Stimulated activated CD8-positive, alpha-beta memory T cell treated with anti-CD3 and anti-CD28 coated beads, Interleukin-12 subunit alpha, Interleukin-12 subunit beta, amount 100 ng/mL, for 24 hours (primary cell): ENCODE data around the gene DAAM2.

ENCODE experiments used
- DNase-seq: peaks from one replicate; pipeline ENCODE4 v3.0.0-alpha.2; 2020; ENCODE audit errors: extremely low read depth

Gene DAAM2

GRCh38 chr6:39787322-39787721 lies 4.9 kb upstream of the DAAM2 start:
- DNase-seq, result no peak

- DNase-seq, result no peak
These were observed 1.4 kb upstream of the DAAM2 start for GRCh38 chr6:39790772-39791171.

GRCh38 chr6:39791311-39791710 lies 865 bp upstream of the DAAM2 start:
- no peak for DNase-seq

- DNase-seq, result no peak
These were observed 619 bp downstream of the DAAM2 start for GRCh38 chr6:39792540-39793450.

- no peak for DNase-seq
These were observed 1.3 kb downstream of the DAAM2 start for GRCh38 chr6:39793516-39793915.

- DNase-seq, result no peak
These were observed 2.1 kb downstream of the DAAM2 start for GRCh38 chr6:39794231-39794630.

- DNase-seq, result no peak
These were observed 5.6 kb downstream of the DAAM2 start for GRCh38 chr6:39797751-39798150.

- DNase-seq, result no peak
These were observed 8.2 kb downstream of the DAAM2 start for GRCh38 chr6:39800034-39801032.

- DNase-seq, result no peak
These were observed 9.5 kb downstream of the DAAM2 start for GRCh38 chr6:39801456-39802251.

- no peak for DNase-seq
These were observed 11.7 kb downstream of the DAAM2 start for GRCh38 chr6:39803872-39804271.

GRCh38 chr6:39804466-39805065 lies 12.4 kb downstream of the DAAM2 start:
- no peak for DNase-seq

GRCh38 chr6:39806278-39806677 lies 14.1 kb downstream of the DAAM2 start:
- no peak for DNase-seq

GRCh38 chr6:39808346-39808745 lies 16.2 kb downstream of the DAAM2 start:
- DNase-seq, result no peak

- no peak for DNase-seq
These were observed 16.8 kb downstream of the DAAM2 start for GRCh38 chr6:39808964-39809363.

- DNase-seq, result no peak
These were observed 19.7 kb downstream of the DAAM2 start for GRCh38 chr6:39811835-39812345.

- DNase-seq, result no peak
These were observed 20.3 kb downstream of the DAAM2 start for GRCh38 chr6:39812496-39812852.

GRCh38 chr6:39812853-39813533 lies 20.8 kb downstream of the DAAM2 start:
- no peak for DNase-seq

- DNase-seq, result no peak
These were observed 22.1 kb downstream of the DAAM2 start for GRCh38 chr6:39814236-39814635.

GRCh38 chr6:39815356-39815755 lies 23.2 kb downstream of the DAAM2 start:
- no peak for DNase-seq

- DNase-seq, result no peak
These were observed 24.6 kb downstream of the DAAM2 start for GRCh38 chr6:39816747-39817146.

GRCh38 chr6:39818695-39819094 lies 26.5 kb downstream of the DAAM2 start:
- no peak for DNase-seq
